RPMI7951 (cell line): ENCODE measurements around the gene PIGH. TPM values are rescaled to one million over a fixed set of nuclear protein-coding genes. Genes with fewer than 3 reads are reported as not detected.
A peak's percentile ranks its signal among the peaks of the same experiment; 100 is the strongest.
"Not testable (repeated sequence)": the region's sequence is repeated elsewhere in the genome, so short reads cannot be mapped to it uniquely, and the experiment has no call there.

Experiments used
- DNase-seq: peaks from one replicate; pipeline ENCODE4 v3.0.0-alpha.2; 2012; ENCODE audit warnings: low read depth
- total RNA-seq: library from RNA; depleted of rRNA; stranded (reverse); fragments of >200 nt; shearing (Covaris generic); gene quantifications from 2 replicates; pipeline ENCODE4 v1.2.3, GENCODE V29; 2014; rRNA removed

Gene PIGH, protein sequence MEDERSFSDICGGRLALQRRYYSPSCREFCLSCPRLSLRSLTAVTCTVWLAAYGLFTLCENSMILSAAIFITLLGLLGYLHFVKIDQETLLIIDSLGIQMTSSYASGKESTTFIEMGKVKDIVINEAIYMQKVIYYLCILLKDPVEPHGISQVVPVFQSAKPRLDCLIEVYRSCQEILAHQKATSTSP
- 18.5 and 20.9 TPM in 2 replicates for total RNA-seq

DNA sequence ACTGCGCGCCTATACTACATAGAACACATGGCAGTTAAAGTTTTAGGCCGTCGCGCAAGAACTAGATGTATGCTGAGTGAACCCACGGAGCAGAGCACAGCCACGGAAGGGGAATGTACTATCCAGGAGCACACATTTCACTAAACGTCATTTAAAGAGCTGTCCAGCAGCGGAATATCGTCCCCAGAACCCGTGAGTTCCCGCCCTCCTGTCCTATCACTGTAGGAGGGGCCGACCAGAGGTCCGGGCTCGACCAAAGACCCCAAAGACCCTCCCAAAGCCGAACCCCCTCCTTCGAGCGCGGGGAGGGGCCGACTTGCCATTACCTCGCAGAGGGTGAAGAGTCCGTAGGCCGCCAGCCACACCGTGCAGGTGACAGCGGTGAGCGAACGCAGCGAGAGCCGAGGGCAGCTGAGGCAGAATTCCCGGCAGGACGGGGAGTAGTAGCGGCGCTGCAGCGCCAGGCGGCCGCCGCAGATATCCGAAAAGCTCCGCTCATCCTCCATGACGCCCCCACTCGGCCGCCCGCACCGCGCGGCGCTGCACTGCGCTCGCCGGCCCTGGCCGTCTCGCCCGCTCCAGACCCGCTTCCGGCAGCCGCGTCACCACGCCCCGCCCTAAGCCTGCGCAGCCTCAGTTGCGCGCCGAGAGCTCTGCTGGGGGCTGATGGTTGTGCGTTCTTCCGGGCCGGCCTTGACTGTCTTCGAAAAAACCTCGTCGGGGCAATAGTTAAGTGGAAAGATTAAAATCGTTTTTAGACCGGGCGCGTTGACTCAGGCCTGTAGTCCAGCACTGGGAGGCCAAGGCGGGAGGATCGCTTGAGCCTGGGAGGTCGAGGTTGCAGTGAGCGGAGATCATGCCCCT is at the start of gene PIGH:
Gene PIGH, minus strand, starts transcription at position 571 of the 864 bp plus-strand sequence. Its CDS starts 65 bp downstream, at position 506.
- peak; percentile 80 for DNase-seq

DNA sequence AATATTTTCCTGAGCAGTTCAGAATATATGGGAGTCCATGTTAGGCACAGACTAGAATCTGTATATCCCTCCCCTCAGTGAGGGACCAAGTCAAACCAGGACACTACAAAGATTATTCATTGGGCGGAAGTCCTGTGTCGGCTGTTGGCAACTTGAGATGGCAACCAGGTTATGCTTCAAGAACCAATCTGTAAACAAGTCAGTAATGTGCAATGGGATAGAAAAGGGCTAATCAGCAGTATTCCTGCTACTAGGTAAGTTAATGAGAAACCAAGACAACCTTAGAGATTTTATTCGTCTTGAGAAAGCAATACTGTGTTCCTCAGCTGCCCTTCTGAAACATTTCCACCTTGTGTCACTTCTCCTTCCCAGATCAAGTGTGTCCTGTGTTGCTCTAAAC is 46.1 kb upstream of the PIGH start:
- DNase-seq = no peak

DNA sequence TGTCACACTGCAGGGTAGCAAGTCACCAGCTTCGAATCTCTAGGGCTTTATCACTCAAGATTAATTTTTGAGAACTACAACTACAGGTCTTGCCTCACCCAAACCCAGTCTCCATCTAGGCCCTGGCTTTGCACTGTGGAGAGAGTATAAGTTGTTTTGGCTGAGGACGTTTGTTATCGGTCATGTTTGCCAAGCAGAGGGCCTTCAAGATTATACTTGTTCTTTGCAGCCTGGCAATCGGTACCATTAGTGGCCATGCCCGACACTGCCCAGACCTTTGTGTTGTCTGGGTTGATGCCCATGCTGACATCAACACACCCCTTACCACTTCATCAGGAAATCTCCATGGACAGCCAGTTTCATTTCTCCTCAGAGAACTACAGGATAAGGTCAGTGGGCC is 45.3 kb upstream of the PIGH start:
- no peak for DNase-seq

DNA sequence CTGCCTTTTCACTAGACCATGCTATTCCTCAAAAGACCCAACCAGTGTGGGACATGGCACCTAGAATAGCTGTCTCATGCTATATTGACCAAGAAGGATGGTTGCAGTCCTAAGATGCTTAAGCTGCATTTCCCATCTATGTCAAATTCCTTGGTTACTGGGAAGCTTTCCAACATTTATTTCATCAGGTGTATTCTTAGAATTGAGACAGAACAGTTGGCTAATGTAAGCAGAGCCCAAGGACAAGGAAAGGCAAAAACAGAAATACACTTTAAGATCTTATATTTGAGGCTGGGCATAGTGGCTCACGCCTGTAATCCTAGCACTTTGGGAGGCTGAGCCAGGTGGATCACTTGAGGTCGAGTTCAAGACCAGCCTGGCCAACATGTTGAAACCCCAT is 44.4 kb upstream of the PIGH start:
- no peak for DNase-seq

DNA sequence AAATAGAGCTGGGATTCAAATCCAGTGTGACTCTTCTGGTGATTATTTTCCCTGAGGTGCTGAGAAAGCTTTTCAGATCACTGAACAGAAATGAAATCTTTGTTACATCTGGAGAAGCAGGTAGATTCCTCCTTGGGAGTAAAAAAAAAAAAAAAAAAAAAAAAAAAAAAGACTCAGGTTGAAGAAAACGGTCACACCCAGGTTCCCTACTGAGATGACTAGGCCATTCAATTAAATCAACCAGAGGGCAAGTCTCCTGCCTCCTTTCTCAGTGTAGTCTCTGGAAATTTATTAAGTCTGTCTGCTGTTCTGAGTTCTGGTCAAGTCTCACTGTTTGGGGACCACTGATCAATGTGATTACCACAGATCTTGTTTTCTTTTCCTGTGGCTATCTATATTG is 43.6 kb upstream of the PIGH start:
- DNase-seq = no peak

DNA sequence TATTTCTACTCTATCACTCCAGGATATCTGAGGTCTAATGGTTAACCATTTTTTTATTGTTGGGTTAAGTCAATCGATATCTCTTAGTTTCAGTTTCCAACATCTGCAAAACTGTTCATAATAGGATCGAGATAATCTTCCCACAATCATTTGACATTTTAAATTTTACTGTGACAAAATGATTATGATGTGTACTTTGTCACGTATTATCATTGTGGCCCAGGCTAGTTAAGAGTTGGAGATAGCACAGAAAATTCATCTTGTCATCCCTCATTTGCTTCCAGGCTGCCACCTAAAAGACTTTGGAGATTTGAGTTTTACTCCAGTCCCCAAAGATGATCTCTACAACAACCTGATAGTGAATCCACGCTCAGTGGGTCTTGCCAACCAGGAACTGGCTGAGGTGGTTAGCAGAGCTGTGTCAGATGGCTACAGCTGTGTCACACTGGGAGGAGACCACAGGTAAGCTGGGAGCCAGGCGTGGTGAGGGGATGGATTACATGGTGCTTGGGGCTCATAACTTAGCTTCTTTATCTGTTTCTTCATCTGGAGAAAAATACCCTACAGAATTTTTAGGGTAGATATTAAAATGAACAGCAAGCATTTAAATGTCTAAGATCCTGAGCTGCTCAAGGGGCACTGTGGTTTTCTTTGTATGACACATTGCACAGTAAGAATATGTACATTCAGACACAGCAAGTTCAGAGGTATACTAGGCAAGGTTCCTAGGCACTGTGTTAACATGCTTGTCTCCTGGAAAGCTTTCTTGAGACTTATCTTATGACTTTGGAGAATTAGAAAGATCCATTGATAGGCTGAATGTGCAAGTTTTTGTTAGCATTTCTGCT is 42.1 kb upstream of the PIGH start:
- no peak for DNase-seq

DNA sequence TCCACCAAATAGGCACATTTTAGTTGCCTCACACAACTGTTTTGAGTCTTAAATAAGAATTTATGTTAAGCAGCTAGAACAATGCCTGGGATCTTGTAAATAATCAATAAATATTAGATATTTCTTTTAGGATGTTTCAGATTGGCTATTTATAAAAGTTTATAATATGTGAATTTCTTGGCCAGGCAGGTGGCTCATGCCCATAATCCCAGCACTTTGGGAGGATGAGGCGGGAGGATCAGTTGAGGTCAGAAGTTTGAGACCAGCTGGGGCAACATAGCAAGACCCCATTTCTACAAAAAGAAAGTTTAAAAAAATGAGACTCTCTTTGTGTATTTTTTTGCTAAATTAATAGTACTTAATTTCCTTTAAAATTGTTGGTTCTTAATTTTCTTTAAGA is 41.4 kb upstream of the PIGH start:
- DNase-seq = no peak

DNA sequence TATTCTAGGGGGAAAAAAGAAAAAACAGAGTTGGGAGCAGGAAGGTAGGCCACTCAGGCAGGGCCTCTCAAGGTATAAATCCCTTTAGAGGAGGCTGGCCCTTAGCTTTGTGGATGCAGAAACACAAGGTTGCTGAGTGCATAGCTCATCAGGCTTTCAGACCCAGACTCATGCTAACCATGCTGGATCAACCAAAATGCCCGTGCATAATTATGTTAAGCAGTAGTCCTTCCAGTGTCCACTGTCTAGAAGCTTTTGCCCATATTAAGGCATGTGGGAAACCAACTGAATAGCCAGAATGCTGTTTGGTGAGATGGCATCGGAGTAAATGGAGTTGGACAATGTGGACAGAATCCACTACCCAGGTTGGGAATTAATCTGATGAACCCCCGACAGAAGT is 38.6 kb upstream of the PIGH start:
- no peak for DNase-seq

DNA sequence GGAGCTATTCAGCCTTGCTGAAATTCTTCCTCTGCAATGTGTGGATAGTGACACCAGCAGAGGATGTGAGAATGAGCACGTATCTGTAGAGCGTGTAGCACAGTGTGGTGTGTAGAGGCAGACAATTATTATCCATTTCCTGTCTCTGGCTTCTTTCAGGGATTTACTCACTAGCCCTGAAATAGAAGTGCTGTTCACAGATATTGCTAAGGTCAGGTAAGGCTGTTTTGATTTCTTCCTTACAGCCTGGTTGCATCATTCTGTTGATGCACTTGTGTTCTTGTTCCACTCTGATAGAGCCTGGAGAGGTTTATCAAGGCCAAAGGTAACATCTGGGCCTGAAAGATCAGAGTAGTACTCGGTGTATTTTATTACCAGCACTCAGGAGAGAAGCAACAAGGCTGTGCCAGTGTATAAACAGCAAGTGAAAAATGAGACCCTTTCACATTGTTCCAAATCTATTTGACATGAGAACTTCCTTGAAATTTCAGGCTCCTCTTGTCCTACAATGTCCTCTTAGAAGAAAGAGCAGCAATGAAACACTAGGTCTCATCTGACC is 36.4 kb upstream of the PIGH start:
- peak; percentile 27 for DNase-seq

DNA sequence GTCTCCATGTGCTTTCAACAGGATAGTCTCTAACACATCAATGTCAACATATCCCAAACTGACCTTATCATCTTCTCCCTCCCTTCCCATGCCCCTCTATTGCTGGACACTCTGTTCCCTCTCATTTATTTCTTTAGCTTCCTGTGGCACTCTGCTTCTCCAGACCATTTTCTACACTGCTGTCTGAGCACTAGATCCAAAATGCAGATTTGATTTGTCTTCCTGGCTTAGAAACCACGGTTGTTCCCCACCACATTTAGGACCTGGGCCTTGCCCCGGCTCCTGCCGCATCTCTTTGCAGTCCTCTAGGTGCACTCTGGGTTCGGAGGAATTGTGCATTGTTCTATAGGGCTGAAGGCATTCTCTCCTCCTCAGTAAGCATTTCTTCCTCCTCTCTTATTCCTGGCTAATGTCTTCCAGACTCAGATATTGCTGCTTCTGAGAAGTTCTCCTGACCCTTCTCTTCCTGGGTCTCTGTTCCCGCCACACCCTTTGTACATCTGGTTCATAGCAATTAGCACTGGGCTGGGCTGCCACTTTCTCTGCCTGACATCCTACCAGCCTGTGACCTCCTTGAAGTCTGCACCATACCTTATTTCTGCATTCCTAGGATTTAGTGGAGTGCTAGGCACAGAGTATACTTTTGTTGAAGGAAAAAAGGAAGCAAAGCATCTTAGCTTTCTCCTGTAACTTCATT is 33.5 kb upstream of the PIGH start:
- no peak for DNase-seq

DNA sequence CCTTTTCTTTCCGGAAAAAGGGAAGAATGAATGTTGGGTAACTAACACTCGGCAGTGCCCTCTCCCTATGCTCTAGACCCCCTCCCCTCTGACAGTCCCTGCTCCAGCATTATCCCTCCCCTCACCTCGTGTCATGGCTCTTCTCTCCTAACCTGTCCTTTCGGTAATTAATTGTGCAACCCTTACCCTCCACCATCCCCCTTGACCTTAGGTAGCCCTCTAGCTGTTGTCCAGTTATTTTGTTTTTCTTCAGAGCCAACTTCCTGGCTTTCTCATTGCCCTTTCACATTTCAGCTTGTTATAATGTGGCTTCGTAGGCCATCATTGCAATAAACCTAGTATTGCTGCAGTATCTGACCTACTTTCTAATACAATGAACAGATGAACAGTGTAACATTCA is 30.9 kb upstream of the PIGH start:
- no peak for DNase-seq

DNA sequence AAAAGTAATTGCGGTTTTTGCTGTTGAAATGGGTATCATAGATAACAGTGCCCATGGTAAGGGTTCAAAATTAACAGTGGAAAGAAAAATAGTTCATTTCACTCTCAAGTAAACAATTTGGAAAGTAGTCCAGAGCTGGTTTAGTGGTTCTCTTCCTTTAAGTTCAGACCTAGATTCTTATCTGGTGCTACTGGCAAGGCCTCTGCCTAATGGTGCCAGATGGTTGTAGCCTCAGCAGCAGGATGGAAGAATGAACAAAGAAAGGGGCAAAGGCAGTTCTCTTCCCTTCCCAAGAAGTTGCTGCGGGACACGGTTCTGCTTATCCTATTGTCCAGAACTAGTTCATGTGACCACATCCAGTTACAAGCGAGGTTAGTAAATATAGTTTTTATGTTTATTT is 30.1 kb upstream of the PIGH start:
- no peak for DNase-seq

DNA sequence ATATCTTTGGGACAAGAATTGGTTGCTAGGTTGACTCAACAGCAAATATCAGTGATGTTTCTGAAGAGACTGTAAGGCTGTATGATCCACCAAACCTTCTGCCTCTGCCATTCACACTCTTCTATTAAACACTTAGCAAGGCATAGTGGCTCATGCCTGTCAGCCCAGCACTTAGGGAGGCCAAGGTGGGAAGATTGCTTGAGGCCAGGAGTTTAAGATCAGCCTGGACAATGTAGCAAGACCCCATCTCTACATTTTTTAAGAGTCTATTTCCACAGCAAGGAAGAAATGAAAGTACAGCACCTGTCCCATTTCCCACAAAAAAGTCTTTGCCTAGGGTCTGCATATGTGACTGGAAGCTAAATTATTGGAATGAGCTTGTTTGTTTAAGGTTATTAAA is 27.5 kb upstream of the PIGH start:
- no peak for DNase-seq

DNA sequence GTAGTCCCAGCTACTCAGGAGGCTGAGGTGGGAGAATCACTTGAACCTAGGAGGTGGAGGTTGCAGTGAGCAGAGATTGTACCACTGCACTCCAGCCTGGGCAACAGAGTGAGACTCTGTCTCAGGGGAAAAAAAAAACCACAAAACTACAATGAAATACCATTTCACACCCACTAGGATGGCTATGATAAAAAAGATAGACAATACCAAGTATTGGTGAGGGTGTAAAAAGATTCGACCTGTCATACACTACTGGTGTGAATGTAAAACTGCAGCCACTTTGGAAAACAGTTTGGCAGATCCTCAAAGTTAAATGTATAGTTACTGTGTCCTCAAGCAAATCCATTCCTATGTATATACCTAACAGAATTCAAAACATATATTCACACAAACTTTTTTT is 26.1 kb upstream of the PIGH start:
- not testable (repeated sequence) for DNase-seq

DNA sequence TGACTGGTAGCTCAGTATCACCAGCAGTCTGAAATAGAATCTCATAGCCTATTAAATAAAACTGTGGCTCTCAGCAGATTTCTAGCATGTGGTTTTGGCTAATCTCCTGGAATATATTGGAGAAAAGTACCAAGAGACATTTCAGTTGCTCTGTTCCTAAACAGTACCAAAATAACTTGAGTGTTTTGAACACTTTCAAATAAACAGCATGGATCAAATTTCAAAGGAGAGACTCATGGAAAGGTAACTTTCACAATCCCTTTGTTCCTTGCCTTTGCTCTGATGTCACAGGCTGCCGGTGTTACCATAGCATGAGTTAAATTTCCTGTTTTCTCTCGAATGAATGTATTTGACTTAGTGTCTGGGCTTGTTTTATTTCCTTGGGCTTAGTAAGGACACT is 23.0 kb upstream of the PIGH start:
- no peak for DNase-seq

DNA sequence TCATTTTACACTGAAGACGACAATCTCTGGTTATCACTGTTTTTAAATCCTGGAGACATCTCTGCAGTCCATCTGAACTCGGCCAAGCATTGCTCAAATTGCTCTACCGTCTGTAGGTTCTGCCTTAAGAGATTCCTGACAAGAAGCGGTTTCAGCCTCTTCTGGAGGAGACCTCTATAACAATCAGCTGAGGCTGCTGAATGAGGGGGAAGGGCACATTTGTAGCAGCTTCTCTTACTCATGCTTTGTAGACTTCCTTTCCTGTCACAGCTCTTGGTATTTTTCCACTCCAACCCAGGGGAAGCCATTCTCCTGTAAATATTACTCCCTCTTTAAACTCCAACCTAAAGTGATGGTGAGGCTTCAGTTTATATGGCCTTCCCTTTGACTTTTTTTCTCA is 22.6 kb upstream of the PIGH start:
- peak; percentile 84 for DNase-seq

DNA sequence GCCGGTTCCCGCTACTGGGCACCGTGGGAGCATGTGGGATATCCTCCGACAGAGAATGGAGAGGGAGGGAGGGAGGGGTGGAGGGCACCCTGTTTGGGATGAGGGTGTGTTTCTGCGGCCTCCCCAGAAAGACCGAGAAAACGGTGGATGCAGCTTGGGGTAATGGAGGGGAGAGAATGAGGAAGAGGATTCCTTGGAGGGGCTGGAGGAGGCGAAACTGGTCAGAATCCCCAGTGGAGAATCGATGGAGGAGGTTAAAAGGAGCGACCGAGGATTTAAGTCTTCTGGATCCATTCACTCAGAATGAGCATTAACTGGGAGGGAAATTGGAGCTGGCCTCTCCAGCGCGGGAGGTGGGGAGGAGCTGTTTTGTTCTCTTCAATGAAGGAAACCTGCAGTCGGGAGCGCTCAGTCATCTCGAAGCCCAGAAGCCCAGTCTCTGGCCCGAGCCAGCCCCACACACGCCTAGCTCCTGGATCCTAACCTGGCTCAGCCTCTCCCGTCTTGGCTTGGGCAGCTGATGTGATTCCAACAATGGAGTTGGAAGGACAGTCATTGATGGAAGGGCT is 20.2 kb upstream of the PIGH start:
- DNase-seq = no peak

DNA sequence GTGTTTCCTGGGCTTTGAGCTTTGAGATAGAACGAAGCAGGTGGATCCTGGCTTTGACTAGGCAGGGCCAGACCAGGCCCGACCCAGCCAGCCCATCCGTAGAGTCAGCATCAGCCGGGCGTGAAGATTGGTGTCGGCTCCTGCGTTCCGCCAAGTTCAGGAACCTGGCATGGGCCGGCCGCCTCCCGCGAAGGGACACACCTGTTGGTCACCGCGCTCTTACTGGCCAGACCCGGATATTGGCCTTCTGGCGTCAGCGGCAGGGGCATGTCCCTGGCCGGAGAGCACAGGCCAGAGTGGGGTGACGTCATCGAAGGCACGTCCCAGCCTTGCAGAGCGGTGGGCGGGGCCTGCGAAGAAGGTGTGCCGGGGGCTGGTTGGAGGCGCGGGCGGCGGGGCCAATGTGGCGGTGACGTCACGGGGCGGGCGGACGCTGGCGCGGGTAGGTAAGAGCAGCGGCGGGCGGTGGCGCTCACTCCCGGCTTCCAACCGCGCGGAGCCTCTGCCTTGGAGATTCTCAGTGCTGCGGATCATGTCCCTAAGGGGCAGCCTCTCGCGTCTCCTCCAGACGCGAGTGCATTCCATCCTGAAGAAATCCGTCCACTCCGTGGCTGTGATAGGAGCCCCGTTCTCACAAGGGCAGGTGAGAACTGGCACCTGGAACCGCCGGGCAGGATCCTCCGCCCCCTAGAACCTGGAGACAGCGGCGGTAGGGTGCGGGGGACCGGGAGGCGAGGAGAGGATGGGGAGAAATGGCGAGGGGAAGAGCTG is 19.6 kb upstream of the PIGH start, which contains the start of gene ARG2:
Gene ARG2, plus strand, starts transcription at position 475 of the 771 bp plus-strand sequence. Its CDS starts 58 bp downstream, at position 533.
- DNase-seq = peak; percentile 89

DNA sequence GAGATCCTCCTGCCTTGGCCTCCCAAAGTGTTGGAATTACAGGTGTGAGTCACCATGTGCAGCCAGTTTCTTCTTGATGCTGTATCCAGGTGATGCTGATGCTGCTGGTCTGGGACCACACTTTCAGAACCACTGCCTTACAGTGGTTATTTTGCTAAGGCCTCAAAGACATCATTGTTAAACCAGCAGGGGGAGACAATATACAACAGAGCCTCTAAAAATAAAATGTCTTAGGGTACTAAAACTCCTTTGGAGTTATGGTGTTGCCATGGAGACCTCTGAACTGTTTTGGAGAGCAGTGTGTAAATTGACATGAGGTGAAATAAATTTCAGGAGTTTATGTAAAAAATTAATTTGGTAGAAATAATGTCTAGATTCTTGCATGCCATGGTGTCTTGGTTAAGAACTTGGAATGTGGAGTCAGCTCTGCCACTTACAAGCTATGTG is 18.6 kb upstream of the PIGH start:
- DNase-seq = peak; percentile 78

DNA sequence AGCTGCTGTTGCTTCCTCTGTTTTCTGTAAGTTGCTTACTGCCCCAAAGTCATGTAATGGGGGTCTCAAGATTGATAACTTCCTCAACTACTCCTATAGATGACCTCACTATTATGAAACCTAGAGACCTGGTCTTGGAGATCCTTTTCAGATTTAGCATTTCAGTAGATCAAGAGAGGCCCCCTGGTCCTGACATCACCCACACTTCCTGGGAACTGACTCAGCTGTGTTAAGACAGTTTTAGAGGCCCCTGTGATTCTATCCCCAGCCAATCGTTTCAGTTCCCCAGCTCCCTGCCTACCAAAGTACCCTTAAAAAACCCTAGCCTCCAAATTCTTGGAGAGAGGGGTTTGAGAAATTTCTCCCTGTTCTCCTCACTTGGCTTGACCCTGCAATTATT is 10.4 kb upstream of the PIGH start:
- no peak for DNase-seq
